Stimulated activated CD4-positive, alpha-beta T cell treated with anti-CD3 and anti-CD28 coated beads, Interleukin-1b, Interleukin-23, amount 100 ng/mL, for 1 hour (primary cell): ENCODE results near the gene TMEM87A.
A peak's percentile ranks its signal among the peaks of the same experiment; 100 is the strongest.
"Not testable (repeated sequence)": the region's sequence is repeated elsewhere in the genome, so short reads cannot be mapped to it uniquely, and the experiment has no call there.

Experiments
- DNase-seq, 2 donors: peaks; one replicate each; pipeline ENCODE4 v3.0.0-alpha.2; 2020; ENCODE audit warnings: low read depth in 2 of 2

Gene TMEM87A

DNA sequence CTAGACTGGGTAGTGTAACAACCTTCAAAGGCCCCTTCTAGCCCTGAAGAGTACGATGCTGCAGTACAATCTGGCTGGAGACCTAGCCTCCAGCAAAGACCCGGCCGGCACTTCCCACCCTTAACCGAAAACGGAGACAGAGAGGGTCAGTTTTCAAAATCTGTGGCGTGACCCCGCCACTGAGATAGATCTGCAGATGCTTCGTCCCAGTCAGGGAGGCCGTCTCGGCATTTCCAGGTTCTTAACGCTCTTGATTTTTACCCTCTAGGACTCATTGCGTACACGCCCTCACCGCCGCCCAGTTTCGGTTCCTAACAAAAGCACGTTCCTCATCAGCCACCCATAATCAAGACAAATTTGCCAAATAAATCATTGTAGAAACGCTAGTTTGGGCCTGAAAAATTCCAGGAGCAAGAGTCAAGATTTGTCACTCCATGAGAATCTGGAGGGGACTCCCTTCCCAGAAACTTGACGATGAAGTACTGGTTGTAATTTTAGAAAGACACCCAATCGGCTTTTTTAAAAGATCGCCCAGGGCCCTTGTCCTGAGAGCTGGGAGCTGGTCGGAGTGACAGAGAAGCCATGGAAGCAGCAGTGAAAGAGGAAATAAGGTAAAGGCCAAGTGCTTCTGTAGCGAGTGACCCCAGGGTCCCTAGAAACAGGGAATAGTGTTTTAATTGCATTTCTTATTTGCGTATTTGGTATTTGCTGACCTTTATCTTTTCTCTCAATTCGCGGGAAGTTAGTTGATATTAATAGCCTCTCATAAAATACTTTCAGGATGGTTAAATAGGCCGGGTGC lies 868 bp upstream of the TMEM87A start:
- DNase-seq, result peak in 1 of 2 donors; percentile 37

DNA sequence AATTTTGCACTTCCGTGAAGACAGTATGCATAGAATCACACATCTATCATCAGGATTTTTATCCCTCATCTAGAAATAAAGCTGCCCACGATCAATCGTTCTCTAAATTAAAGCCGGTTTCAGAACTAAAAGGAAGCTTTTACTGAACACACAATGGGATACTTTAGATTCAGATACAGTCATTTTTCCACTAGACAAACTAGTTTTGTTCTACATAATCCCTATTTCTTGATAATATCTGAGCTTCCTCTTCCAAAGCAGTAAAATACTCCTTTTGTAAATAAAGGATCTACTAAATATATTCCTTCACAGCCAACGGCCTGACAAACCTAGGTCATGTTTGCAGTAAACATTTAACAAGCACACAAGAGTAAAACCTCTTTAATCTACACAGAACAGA lies 2.2 kb downstream of the TMEM87A start:
- DNase-seq, result no peak

DNA sequence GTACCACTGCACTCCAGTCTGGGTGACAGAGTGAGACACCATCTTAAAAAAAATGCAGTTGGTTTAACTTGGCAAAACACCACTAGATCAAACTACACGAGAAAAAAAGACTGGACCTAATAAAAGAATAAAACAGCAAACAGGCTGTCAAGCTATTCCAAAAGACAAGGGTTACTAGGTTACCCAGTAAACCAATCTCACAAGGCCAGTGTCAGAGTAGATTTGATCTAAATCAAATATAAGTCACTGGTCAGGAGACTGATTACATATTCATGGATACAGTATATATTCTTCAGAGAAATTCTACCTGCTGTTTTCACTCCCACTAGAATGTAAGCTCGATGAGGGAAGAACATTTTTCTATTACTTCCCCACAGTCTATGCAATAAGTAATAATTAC lies 2.7 kb downstream of the TMEM87A start:
- no peak for DNase-seq

DNA sequence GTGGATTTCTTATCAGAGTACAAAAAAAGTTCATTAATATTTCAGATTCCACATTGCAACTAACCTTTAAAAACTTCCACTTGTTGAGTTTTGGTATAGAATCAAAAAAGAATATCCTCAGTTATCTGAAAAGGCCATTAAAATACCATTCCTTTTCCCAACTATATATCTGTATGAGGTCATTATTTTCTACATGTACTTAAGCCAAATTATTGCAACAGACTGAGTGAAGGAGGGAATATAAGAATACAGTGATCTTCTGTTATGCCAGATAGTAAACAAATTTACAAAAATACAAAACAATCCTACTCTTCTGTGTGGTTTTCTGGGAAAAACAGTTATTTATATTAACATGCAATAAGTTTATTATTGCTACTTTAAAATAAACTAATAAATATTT lies 5.9 kb downstream of the TMEM87A start:
- no peak for DNase-seq

DNA sequence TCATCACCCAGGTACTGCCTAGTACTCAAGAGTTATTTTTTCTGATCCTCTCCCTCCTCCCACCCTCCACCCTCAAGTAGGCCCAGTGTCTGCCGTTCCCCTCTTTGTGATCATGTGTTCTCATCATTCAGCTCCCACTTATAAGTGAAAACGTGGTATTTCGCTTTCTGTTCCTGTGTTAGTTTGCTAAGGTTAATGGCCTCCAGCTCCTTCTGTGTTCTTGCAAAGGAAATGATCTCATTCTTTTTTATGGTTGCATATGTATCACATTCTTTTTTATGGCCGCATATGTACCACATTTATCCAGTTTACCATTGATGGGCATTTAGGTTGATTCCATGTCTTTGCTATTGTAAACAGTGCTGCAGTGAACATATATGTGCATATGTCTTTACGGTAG lies 8.4 kb downstream of the TMEM87A start:
- no peak for DNase-seq

DNA sequence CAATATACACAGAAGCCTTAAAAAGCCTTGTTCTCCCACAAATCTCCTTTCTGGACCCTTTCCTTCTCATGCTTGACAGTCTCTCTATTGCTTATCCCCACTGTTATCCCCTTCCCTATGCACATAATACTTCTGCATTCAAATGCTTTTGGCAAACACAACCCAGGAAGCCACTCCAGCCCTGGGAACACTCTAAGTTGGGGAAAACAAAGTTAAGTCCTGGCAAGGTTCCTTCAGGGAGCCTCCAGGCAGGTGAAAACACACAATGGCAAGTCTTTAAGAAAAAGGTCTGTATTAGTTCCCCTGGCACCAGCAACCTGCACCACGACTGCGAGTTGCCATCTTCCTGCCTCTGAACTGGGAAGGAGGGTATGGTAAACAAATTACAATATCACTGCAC lies 19.9 kb downstream of the TMEM87A start:
- no peak for DNase-seq

DNA sequence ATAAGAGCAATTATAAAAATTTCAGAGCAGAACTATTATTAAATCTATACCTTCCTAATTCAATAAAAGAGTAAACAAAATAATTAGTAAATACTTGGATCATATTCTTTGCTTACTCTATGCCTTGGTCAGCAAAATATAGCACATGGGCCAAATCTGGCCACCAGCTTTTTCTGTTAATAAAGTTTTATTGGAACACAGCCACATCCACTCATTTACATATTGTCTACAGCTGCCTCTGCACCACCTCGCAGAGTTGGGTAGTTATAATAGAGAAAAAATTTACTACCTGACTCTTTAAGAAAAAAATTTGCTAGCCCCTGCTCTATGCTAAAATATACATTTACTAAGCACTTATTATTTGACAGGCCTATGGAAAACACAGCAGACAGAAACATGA lies 32.4 kb downstream of the TMEM87A start:
- no peak for DNase-seq

DNA sequence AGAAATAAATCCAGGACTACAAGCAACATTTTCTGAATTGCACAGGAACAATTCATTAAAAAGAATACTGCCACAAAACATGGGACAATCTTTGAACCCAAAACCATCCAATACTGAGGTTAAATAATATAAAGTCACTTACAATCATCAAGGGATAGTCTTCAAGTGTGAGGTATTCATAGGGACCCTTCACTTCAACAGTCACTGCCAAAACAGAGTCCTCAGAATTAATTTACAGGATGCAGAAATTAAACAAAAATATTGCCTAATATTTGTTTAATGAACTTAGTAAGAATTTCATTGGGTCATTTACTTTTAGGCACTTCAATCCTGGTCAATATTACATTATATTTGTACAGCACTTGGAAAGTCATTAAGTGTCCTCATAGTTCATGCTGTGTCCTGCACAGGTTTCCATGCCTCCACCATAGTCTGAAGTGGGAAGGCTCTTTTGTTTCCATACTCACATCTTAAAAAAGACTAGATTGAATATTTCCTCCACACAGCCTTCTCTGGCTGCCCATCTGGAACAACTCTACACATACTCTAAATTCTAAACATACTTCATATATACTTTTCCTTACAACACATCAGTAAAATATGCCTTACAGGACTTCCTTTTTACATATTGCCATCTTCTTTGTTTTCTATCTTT lies 33.6 kb downstream of the TMEM87A start:
- no peak for DNase-seq

DNA sequence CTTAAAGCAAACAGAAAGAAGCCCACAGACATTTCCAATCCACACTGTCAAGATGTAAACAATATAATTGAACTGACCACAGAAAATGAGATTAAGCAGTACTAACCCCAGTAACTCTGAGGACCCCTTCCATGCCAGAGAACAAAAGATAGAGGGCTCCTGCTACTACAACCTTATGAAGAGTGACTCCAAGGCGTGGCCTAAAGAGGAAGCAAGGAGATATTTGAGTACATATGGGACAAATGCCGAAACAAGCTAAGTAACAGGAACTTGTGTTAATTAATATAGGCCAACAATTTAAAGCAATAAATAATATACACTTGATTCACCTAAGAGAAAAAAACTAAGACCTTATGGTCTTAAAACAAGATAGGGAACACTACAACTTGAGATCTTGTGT lies 40.1 kb downstream of the TMEM87A start:
- DNase-seq, result no peak

DNA sequence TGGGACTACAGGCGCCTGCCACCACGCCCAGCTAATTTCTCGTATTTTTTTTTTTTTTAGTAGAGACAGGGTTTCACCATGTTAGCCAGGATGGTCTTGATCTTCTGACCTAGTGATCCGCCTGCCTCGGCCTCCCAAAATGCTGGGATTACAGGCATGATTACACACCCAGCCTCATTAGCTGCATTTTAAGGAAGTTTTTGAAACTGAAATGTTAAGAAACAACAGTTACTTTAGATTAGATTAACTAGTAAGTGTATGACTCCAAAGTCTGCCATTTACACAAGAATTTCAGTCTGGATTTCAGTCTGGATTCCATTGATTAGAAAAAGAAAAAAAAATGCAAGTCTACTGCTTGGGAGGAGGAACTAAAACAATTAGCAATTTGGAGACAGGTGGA lies 40.6 kb downstream of the TMEM87A start:
- DNase-seq, result no peak

DNA sequence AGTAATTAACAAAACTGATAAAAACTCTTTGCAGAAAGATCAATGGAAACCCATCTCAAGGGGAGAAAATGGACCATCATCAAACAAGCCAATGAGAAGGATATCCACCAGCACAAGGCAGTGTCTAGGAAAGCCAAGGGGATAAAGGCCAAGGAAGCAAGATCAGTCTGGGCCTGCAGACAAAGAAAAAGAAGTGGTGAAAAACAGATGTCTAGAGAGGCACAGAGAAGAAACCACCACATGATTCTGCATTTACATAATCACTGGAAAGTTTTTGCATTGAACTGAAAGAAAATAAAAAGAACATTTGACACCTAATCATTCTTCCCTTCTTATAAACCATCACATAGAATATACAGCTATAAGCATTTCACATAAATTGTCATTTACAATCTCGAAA lies 42.1 kb downstream of the TMEM87A start:
- no peak for DNase-seq

DNA sequence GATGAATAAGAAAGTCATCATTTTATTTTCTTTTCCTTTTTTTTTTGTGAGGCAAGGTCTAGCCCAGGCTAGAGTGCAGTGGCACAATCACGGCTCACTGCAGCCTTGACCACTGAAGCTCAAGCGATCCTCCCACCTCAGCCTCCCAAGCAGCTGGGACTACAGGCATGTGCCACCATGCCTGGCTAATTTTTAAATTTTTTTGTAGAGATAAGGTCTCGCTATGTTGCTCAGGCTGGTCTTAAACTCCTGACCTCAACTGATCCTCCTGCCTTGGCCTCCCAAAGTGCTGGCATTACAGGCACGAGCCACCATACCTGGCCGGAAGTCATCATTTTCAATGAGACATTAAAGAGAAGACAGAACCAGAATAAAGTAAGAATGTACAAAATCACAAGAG lies 44.3 kb downstream of the TMEM87A start:
- DNase-seq, result not testable (repeated sequence)

DNA sequence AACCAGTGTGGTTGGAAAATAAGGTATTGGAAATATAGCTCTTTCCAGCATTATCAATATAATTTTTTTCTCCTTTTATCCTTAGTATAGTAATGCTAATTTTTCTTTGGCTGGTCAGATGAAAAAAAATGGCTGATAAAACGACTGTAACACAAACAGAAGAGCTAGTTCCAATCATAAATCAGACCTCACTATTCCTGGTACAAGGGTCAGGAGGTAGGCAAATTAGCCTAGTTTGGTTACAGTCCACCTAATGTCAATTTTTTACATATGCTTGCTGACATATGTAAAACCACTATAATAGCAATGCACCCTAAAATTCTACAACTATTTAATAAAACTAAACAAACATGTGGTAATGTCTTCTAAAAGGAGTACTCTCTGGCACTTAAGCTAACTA lies 45.2 kb downstream of the TMEM87A start:
- no peak for DNase-seq

DNA sequence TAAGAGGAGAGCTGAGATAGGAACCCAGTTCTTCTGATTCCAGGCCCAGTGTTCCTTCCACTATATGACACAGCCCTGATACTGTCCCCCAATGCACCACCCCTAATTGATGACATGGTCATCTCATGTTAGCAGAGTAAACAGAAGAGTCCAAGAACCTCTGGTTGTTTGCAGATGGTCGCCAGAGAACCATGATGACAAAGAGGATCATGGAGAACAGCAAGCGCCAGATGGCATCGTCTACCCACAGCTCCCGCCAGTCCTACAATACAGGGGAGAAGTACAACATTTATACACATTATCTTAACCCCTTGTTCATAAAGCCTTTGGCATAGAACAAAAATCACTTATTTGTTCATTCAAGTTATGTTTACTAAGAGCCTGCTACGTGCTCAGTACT lies 46.6 kb downstream of the TMEM87A start:
- no peak for DNase-seq

DNA sequence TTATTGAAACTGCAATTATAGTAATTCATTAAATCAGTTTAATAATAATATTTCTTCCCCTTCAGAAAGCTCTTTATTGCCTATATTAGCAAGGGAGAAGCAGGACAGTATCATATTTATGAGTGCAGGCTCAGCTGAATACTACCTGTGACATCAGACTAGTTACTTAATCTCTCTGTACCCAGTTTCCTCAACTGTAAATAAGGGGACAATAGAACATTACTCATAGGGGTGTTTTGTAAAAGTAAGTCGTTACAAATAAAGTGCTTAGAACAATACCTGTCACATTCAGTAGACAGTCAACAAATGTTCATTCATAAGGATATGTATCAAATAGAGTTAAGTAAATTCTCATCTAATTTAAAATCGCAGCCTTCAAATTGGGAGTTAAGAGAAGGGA lies 53.0 kb downstream of the TMEM87A start:
- DNase-seq, result no peak

DNA sequence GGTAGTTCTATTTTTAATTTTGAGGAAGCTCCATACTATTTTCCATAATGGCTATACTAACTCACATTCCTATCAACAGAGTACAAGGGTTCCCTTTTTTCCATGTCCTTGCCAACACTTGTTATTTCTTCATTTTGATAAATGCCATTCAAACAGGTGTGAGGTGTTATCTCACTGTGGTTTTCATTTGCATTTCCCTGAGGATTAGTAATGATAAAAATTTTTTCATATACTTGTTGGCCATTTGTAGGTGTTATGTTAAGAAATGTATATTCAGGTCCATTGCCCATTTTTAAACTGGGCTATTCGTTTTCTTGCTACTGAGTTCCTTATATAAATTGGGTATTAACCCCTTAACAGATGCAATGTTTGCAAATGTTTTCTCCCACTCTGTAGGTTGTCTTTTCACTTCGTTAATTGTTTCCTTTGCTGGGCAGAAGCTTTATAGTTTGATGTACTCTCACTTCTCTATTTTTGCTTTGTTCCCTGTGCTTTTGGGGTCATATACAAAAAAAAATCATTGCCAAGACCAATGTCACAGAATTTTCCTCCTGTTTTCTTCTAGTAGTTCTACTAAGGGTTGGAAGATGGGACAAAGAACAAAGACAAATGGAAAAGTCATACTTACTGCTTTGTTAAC lies 54.2 kb downstream of the TMEM87A start:
- DNase-seq, result no peak

DNA sequence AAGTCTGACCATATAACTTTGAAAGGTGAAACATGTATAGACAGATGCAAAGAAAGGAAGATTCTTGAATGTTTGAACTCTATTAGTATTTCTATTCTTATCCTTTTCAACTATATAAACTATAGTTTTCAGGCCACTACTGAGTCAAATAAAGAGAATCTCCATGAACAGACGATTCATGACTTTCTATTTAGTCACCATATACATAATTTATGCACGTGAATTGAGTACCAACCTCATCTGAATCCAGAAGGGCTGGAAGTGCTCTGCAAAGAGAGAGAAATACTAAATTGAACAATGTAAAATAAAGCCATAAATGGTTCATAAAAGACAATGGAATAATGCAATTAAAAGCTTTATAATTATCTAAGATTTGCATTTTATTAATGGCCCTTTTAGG lies 55.7 kb downstream of the TMEM87A start:
- DNase-seq, result no peak

DNA sequence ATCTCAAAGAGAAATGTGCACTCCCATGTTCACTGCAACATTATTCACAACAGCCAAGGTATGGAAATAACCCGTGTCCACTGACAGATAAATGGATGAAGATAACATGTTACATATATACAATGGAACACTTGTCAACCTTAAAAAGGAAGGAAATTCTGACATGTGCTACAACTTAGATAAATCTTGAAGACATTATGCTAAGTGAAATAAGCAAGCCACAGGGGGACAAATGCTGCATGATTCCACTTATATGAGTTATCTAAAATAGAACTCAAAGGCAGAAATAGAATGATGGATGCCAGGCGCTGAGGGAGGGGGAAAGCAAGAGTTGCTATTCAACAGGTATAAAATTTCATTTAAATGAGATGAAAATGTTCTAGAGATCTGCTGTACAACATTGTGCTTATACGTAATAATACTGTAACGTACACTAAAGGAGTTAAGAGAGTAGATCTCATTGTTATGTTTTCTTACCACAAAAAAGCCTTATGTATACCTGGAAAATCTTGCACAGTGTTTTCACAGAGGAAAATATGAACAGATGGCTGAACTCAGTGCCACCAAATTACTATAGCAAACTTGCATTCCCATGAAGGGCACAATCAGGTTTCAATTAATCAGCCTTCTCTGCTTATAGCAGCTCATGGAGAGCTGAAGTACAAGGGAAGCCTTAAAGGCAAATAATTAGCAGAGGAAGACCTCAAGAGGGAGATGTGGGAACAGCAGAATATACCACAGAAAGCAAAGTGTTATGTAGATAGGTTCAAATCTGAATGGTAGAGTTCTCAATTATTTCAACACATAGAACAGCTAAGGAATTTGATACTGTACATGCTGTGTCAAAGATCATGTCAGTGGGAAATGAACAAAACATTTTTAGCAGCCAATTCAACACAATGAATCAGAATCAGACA lies 57.1 kb downstream of the TMEM87A start:
- no peak for DNase-seq

DNA sequence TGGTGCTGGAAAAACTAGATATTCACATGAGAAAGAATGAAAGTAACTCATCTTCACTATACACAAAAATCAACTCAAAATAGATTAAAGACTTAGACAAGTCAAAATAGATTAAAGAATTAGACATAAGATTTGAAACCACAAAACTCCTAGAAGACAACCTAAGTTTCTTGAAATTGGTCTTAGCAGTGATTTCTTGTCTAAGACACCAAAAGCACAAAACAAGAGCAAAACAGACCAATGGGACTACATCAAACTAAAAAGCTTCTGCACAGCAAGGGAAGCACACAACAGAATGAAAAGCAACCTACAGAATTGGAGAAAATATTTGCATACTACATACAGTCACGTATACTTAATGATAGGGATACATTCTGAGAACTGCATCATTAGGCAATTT lies 58.6 kb downstream of the TMEM87A start:
- DNase-seq, result no peak

DNA sequence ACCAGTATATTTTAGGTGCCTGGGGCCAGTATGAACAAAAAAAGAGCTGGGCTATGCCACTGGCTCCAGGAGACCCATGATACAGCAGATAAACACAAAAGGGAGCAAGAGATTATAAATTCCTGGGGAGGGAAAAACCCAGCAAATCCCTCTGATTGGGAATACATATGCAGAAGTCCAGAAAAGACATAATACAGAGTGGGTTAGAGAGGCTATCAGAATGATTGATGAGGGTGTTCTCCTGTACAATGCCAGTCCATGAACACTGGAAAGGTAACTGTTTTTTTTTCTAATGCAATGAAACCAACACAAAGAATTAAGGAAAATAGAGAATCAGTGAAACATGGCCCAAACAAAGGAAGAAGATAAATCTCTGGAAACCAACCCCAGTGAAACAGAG lies 59.7 kb downstream of the TMEM87A start:
- no peak for DNase-seq

DNA sequence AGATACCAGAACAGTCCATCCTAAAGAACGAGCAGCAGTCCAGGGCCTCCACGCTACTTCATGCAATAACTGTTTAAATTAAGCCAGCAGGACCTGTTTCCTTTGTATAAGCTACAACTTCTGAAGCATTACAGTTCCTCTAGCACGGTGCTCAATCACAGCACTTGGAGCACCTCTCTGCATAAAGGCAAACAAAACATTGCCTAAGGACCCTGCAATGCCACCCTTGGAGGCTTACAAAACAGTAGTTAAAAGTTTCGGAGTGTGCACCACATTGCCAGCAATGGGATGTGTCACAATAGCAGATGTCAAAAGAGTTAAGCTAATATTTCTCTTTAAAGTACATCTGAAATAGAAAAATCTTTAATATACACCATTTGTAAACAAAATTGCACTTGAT lies 62.5 kb downstream of the TMEM87A start:
- no peak for DNase-seq
